ENCODE measurements around the gene BTBD7. TPM values are rescaled to one million over a fixed set of nuclear protein-coding genes. Genes with fewer than 3 reads are reported as not detected.
"Not testable (repeated sequence)": the region's sequence is repeated elsewhere in the genome, so short reads cannot be mapped to it uniquely, and the experiment has no call there.

The BTBD7 gene
- polyA plus RNA-seq, 10 donors = 18.6 to 26.1 (median 21.7) TPM

GRCh38 chr14:93266127-93266526 is 66.7 kb downstream of the BTBD7 start:
- no peak for DNase-seq

DNA sequence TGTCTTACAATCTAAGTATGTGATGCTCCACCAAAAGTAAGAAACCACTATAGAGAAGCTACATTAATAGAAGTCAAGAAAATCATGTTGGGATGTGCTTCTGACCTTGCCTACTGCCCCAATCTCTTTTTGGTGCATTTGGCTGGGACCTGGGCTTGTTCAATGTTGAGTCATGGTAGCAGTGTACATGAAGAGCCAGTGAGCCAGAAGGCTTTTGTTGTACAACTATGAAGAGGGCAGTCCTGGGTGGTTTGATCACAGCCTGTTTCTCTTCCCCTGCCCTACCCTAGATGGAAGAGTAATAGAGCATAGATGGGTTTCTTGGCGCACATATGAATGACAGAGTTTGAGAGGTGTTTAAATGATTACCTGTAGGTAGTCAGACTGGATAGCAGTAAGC is 69.4 kb downstream of the BTBD7 start:
- DNase-seq = no peak

DNA sequence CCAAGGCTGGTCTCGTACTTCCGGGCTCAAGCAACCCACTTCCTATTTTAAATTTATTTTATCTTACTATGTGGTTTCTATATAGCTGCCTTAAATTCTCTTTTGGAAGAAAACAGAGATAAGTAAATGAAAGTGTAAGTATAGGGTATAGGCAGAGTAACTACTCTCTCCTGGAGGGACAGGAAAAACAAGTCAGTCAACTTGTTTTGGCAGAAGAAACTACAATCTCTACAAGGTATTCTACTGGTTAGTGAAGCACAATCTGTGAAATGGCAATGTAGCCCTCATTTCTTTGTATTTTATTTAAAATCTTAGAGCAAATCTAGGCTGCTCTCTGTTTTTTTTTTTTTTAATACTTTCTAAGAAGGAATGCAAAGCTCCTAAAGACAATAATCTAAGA is 70.4 kb downstream of the BTBD7 start:
- no peak for DNase-seq

DNA sequence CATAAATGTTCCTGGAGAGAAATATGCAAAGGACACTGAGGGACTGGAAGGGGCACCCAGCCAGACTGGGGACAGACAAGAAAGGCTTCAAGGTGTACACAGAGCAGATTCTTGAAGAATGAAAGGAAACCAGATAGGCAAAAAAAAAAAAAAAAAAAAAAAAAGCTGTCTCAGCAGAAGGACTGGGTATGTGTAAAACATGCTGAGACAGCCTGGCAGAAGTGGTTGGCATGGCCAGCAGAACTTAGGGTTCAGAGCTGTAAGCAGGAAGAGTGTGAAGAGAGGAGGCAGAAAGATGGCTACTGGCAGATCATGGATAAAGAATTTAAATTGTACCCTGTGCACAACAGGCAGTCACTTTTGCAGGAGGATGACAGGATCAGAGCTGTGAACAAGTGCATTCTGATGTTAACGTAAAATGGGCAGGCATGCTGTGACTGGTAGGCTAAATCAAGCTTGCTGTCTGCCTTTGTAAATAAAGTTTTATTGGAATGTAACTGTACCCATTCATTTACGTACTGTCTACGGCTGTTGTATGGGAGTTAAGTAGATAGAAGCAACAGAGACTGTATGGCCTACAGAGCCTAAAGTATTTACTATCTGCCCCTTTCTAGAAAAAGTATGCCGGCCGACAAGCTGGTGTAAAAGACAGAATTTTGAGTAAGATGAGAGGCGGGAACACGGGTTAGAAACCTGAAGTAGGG is 83.6 kb downstream of the BTBD7 start:
- DNase-seq = no peak

- DNase-seq = no peak
Observed at GRCh38 chr14:93246534-93246933, 86.3 kb downstream of the BTBD7 start.

GRCh38 chr14:93245764-93246420 is 86.9 kb downstream of the BTBD7 start:
- no peak for DNase-seq

GRCh38 chr14:93240678-93241000 is 92.2 kb downstream of the BTBD7 start:
- no peak for DNase-seq

DNA sequence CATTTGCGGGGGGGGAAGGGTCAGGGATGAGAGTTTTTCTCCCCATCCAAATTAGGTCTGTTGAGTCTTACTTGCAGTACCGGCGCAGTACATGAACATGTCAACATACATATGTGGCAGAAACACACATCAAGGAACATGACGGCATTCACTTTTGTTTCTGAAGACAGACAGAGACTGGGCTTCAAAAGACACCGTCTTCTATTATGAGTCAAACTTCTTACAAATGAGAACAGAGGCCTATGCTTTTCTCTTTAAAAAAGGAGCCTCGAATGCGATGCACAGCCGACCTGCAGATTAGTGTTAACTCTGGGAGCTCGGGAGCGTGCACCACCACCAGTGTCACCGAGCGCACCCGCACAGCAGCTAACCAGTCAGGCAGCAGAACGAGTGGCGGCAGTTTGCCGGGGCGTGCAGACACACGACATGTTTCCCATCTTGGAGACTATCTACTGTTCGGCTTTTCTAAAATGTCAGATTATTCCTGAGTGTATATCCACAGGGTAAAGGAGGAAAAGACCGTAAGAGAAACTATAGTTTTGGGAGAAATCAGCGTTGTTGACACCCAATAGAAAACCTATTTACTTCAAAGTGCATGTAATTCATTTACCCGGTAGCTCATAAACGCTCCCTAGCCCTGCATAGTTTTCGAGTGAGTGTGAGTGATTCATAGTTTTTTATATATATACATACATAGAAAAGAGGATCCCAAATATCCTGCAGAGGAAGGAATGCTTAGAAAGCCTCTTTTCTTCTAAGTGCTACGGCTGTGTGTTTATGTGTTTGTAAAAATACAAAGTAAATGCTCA is 92.8 kb downstream of the BTBD7 start:
- no peak for DNase-seq

- no peak for DNase-seq
Observed at GRCh38 chr14:93234798-93235197, 98.0 kb downstream of the BTBD7 start.

DNA sequence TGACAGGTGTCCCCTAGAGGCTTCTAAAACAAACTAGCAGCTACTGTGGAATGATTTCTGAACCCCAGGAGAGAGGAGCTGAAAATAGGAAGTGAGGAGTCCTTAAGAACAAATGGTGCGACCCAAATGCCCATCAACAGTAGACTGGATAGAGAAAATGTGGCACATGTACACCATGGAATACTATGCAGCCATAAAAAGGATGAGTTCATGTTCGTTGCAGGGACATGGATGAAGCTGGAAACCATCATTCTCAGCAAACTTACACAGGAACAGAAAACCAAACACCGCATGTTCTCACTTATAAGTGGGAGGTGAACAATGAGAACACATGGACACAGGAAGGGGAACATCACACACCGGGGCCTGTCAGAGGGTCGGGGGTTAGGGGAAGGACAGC is 99.8 kb downstream of the BTBD7 start:
- not testable (repeated sequence) for DNase-seq

GRCh38 chr14:93232159-93232558 is 100.7 kb downstream of the BTBD7 start:
- DNase-seq = no peak

DNA sequence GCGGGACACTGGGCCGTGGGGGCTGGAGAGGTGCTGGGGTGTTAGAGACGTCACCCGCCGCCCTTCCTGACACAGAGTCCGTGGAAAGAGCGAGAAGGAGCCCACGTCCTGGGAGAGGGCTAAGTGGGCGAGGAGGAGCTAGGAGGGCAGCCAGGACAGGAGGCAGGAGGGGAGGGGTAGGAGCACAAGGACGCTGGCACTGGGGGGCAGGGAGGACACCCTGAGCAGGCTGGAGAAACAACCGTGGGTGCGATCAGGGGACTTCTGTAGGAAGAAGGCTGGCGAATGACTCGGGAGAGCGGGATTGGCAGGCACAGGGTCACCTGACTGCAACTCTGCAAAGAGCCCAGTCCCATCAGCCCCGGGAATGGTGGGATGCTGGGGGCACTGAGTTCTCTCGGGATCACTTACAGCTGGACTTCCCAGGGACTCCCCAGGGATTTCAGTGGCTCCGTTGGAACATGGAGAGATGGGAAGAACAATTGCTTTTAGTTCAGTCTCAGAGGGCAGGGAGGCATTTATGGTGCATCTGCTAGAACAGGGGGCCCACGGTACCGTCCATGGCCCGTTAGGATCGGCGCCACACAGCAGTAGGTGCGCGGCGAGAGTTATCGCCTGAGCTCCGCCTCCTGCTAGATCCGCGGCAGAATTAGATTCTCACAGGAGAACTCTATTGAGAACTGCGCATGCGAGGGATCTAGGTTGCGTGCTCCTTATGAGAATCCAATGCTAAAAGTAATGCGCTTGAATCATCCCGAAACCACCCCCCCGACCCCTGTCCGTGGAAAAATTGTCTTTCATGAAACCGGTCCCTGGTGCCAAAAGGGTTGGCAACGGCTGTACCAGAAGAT is 101.5 kb downstream of the BTBD7 start:
- DNase-seq = peak in 2 of 3 donors; percentile 13 to 17

GRCh38 chr14:93230539-93230938 is 102.3 kb downstream of the BTBD7 start:
- no peak for DNase-seq

DNA sequence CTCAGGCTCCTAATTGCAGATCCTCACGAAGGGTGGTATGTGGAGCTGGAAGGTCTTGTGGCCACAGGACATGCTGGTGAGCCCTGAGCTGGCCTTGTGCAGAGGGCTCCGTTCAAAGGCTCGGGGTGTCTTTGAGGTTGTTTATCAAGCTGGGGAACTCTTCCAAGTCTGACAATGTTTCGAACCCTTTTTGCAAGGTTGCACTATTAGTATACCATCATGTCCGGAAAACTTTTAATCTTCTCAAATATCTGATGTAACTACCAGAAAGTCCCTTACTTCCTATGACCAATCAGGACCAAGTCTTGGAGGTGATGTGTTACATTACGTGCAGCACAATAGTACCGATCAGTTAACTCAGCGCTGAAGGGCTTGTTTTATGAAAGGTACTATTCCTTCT is 104.3 kb downstream of the BTBD7 start:
- DNase-seq = no peak

DNA sequence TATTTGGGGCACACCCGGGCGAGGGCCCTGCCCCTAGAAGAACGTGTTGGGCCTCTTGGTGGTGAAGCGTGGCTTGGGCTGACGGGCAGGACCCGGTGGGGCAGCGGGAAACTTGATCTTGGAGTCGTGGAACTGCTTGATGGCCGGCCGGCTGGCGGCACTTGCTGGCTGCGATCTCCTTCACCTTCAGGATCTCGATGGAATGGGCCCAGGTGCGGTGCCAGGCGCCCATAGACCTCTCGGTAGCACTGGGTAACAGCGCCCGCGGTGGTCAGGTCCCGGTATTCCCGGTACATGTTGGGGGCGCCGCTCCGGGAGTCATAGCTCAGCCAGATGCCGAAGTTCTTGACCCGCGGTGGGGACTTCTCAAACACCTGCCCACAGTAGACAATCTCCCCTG is 109.3 kb downstream of the BTBD7 start:
- no peak for DNase-seq

DNA sequence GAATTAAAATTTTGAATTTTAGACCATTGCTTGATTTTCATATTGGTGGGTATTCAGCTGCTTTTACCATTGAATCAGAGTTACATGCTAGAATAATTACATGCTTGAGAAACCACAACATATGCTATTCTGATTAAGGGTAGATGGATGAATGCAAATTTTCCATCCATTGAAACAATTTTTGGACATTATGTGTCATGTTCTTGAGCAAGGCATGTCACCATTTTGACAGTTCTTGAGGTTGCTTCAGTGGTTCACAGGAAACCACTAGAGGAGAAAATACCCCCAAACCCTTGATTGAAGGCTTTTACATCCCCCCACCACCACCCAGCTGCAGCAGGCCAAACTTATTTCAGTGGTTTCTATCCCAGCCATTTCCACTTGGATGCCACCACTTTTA is 112.3 kb downstream of the BTBD7 start:
- no peak for DNase-seq

- peak in 2 of 3 donors; percentile 39 to 62 for DNase-seq
Observed at GRCh38 chr14:93219103-93219726, 113.6 kb downstream of the BTBD7 start.

DNA sequence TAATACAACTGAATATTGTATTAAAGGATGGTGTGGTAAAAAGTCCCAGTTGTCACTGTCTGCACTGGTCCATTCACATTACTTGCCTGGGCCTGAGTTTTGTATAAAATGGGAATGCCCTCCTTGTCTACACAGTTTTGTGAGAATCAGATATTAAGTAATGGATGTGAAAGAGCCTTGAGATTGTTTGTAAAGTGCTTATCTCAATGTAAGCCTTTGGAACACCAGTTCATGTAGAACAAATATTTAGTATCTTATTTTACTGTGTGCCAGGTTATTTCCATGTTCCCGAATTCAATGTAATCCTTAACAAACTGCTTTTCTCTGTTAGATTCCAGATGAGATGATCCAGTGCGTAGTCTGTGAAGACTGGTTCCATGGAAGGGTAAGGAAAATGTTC is 118.2 kb downstream of the BTBD7 start:
- no peak for DNase-seq

- no peak for DNase-seq
Observed at GRCh38 chr14:93212432-93212831, 120.4 kb downstream of the BTBD7 start.

DNA sequence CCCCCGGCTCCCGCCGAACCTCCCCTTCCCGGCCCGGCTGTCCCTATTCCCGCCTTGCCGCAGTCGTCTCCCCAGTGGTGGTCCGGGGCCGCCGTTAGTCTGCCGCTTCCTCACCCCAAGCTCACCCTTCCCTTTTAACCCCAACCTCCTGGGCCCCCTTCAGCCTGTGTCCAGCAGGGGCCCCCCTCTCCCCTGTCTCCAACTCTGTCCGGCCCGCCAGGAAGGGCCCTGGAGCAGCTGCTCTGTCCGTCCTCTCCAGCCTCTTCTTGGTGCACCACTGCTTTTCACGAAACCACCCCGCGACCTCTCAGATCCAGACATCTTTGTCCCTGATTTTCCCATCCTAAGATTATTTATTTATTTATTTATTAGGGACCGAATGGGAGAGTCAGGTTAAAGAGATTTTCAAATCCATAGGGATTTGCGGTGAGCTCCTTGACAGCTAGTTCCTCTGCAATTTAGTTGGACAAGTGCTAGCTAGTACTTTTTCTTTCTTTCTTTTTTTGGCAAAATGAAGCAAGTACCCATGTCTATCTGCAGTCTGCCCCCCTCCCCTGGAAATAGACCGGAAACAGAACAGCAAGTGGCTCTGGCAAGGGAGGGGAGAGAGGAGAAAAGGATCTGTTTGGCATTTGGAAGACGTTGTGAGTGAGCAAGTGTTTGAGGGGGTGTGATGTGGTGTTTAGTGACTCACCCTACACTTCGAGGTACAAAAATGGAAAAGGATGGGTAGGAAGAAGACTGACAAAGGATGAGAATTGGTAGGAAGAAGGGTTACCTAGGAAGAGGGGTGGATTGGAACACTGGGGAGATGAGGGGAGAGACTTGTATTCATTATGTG is 125.1 kb downstream of the BTBD7 start:
- peak; percentile 43 to 90 (median 68) for DNase-seq
